ENCODE results near the gene MBIP.

GRCh38 chr14:36346052-36346451 lies 25.6 kb upstream of the MBIP start:
- TF ChIP-seq, protein P1, sequence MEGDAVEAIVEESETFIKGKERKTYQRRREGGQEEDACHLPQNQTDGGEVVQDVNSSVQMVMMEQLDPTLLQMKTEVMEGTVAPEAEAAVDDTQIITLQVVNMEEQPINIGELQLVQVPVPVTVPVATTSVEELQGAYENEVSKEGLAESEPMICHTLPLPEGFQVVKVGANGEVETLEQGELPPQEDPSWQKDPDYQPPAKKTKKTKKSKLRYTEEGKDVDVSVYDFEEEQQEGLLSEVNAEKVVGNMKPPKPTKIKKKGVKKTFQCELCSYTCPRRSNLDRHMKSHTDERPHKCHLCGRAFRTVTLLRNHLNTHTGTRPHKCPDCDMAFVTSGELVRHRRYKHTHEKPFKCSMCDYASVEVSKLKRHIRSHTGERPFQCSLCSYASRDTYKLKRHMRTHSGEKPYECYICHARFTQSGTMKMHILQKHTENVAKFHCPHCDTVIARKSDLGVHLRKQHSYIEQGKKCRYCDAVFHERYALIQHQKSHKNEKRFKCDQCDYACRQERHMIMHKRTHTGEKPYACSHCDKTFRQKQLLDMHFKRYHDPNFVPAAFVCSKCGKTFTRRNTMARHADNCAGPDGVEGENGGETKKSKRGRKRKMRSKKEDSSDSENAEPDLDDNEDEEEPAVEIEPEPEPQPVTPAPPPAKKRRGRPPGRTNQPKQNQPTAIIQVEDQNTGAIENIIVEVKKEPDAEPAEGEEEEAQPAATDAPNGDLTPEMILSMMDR (IDR thresholded peaks at IDR 0.05; ENCODE audit: insufficient read depth, low read length, poor library complexity, severe bottlenecking): no peak
- TF ChIP-seq EZH2phosphoT487 (conservative IDR thresholded peaks at IDR 0.05; ENCODE audit: low read length): no peak

Data from SU-DHL-6 (cell line).